NCI-H1105 (cell line): ENCODE results near the gene MELK.

Experiments
- DNase-seq: peaks from one replicate; lab custom pipeline; 2025; lab: John Stamatoyannopoulos, UW

Gene MELK

GRCh38 chr9:36584620-36585460, 12.1 kb downstream of the MELK start:
- DNase-seq: no peak

GRCh38 chr9:36590231-36590630, 17.5 kb downstream of the MELK start:
- DNase-seq: no peak

- DNase-seq: no peak
These were observed 20.3 kb downstream of the MELK start for GRCh38 chr9:36592801-36593583.

- DNase-seq: no peak
These were observed 21.5 kb downstream of the MELK start for GRCh38 chr9:36594213-36594612.

- DNase-seq: no peak
These were observed 24.9 kb downstream of the MELK start for GRCh38 chr9:36597412-36598178.

GRCh38 chr9:36598273-36598672, 25.6 kb downstream of the MELK start:
- no peak for DNase-seq

- DNase-seq: no peak
These were observed 30.3 kb downstream of the MELK start for GRCh38 chr9:36603006-36603405.

- DNase-seq: no peak
These were observed 36.6 kb downstream of the MELK start for GRCh38 chr9:36609306-36609705.

GRCh38 chr9:36622121-36622520, 49.4 kb downstream of the MELK start:
- DNase-seq: no peak

- no peak for DNase-seq
These were observed 50.6 kb downstream of the MELK start for GRCh38 chr9:36623280-36623679.

- DNase-seq: no peak
These were observed 52.4 kb downstream of the MELK start for GRCh38 chr9:36625006-36625615.

- no peak for DNase-seq
These were observed 60.2 kb downstream of the MELK start for GRCh38 chr9:36632892-36633291.

GRCh38 chr9:36637491-36638270, 65.0 kb downstream of the MELK start:
- no peak for DNase-seq

- DNase-seq: no peak
These were observed 68.2 kb downstream of the MELK start for GRCh38 chr9:36640771-36641381.

- DNase-seq: no peak
These were observed 70.1 kb downstream of the MELK start for GRCh38 chr9:36642817-36643216.

GRCh38 chr9:36656842-36657241, 84.1 kb downstream of the MELK start:
- DNase-seq: no peak

- no peak for DNase-seq
These were observed 86.8 kb downstream of the MELK start for GRCh38 chr9:36659500-36659899.

GRCh38 chr9:36664806-36665205, 92.1 kb downstream of the MELK start:
- no peak for DNase-seq

GRCh38 chr9:36665387-36665786, 92.7 kb downstream of the MELK start:
- DNase-seq: no peak

- no peak for DNase-seq
These were observed 93.3 kb downstream of the MELK start for GRCh38 chr9:36665921-36666431.

- no peak for DNase-seq
These were observed 98.9 kb downstream of the MELK start for GRCh38 chr9:36671561-36671960.
